Esophagus (tissue), 2 donors: ENCODE measurements around the gene CYP3A7. TPM values are rescaled to one million over a fixed set of nuclear protein-coding genes. Genes with fewer than 3 reads are reported as not detected.
"Not testable (repeated sequence)": the region's sequence is repeated elsewhere in the genome, so short reads cannot be mapped to it uniquely, and the experiment has no call there.

Experiments used
- H3K27ac ChIP-seq, 2 donors: one replicate each; pipeline ENCODE4 v1.5.1; 2013; ENCODE audit warnings: low read depth in 2 of 2, mild to moderate bottlenecking in 2 of 2, inconsistent platforms in 1 of 2, low read length in 1 of 2, moderate library complexity in 1 of 2
- H3K27me3 ChIP-seq, 2 donors: one replicate each; pipeline ENCODE4 v1.6.1; 2013; ENCODE audit warnings: low read length in 2 of 2, control low read depth in 1 of 2, mild to moderate bottlenecking in 1 of 2; ENCODE audit not compliant: insufficient read depth in 2 of 2, control insufficient read depth in 1 of 2
- H3K36me3 ChIP-seq, 2 donors: one replicate each; pipeline ENCODE4 v1.6.1; 2013; ENCODE audit warnings: low read length in 1 of 2; ENCODE audit not compliant: control insufficient read depth in 2 of 2, insufficient read depth in 2 of 2
- H3K4me1 ChIP-seq, 2 donors: one replicate each; pipeline ENCODE4 v1.6.1; 2013; ENCODE audit warnings: low read length in 1 of 2; ENCODE audit not compliant: control insufficient read depth in 2 of 2, insufficient read depth in 2 of 2
- H3K4me3 ChIP-seq, 2 donors: one replicate each; pipeline ENCODE4 v1.5.1; 2013; ENCODE audit warnings: low read length in 2 of 2, mild to moderate bottlenecking in 2 of 2, low read depth in 1 of 2, moderate library complexity in 1 of 2
- H3K9me3 ChIP-seq, 2 donors: one replicate each; pipeline ENCODE4 v1.6.1; 2013; ENCODE audit warnings: mild to moderate bottlenecking in 2 of 2, low read depth in 1 of 2, low read length in 1 of 2, moderate library complexity in 1 of 2; ENCODE audit not compliant: control insufficient read depth in 2 of 2, insufficient read depth in 1 of 2
- WGBS, 2 donors: extraction: QIAGEN DNeasy Blood & Tissue Kit; methylation state at CpG; one replicate each; pipeline ENCODE4 v1.1.7; 2013; 5-methylcytosine and 5-hydroxymethylcytosine counted together
- polyA plus RNA-seq, 2 donors: library from polyadenylated mRNA; stranded (reverse); fragments of 200-250 nt; gene quantifications; one replicate each; pipeline ENCODE4 v1.2.3, GENCODE V29; 2013
- donor health status: healthy with polysubstance abuse.
- donor health status: Bipolar disorder and iron deficiency.

Gene CYP3A7
- polyA plus RNA-seq, 2 donors, result 0.02 TPM; not detected in 1

GRCh38 chr7:99677013-99677647 is 57.9 kb downstream of the CYP3A7 start:
- H3K36me3 ChIP-seq, result peaks cover 0 to 4% of the 10 kb centered on the region in 2 donors
- no peaks in the 10 kb centered on the region for H3K9me3 ChIP-seq
- no peak overlapping the region for H3K4me3 ChIP-seq
- WGBS, 2 donors, result 66 to 81% methylated on average over 4 of the region's 4 CpGs
- no peak overlapping the region for H3K27ac ChIP-seq
- H3K4me1 ChIP-seq, result peaks cover 0 to 3% of the 10 kb centered on the region in 2 donors
- H3K27me3 ChIP-seq, result no peaks in the 10 kb centered on the region

DNA sequence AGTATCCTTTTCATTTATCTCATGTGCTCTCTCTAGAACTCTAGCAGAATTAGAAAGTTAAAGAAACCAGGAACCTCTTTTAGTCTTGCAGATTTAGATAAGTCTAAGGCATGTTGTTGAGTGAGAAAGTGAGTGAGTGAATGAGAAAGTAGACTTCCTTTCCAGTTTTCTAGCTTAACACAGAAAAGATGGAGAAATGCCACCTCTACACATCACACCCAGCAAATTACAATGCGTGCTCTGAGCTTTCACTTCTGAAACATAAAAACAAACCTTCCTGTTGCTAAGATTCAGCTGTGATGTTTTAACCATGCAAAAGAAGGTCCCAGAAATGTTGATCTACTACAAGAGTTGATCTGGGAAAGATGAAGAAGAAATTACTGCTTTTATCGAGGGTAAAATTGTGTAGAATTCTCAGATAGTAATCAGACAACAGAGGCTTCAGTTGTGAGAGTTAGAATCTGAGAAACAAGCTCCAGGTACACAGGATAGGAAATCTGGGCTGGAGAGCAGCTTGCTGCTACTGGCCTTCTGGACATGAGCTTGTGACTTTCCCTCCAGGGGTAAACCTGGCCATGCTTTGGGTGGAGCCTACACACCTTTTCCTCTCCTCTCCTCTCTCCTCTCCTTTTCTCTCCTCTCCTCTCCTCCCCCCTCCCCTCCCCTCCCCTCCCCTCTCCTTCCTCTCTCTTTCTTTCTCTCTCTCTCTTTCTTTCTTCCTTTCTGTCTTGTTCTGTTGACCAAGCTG is 59.8 kb downstream of the CYP3A7 start:
- H3K9me3 ChIP-seq, result no peaks in the 10 kb centered on the region
- H3K36me3 ChIP-seq, result peaks cover 0 to 4% of the 10 kb centered on the region in 2 donors

DNA sequence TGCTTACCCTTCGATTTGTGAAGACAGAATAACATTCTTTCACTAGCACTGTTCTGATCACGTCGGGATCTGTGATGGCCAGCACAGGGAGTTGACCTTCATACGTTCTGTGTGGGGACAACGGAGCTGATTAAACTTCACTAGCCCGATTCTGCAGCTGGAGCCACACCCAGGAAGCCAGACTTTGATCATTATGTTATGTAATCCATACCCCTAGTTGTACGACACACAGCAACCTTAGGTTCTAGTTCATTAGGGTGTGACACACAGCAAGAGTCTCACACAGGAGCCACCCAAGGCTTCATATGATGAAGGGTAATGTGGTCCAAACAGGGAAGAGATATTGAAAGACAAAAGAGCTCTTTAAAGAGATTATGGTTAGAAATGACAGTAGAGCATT is 62.4 kb downstream of the CYP3A7 start:
- Histone ChIP-seq H3K27me3 (no peaks in the 10 kb centered on the region), H3K9me3 (no peaks in the 10 kb centered on the region), H3K27ac (no peak overlapping the region), H3K4me3 (no peak overlapping the region), H3K36me3 (peaks cover 0 to 6% of the 10 kb centered on the region in 2 donors), H3K4me1 (no peaks in the 10 kb centered on the region)
- 83 to 87% methylated on average over 7 of the region's 7 CpGs for WGBS, 2 donors

More for the DNA sequence above, 59.8 kb downstream of the CYP3A7 start:
- Histone ChIP-seq H3K4me1 (peaks cover 0 to 3% of the 10 kb centered on the region in 2 donors), H3K27ac (no peak overlapping the region), H3K27me3 (no peaks in the 10 kb centered on the region), H3K4me3 (no peak overlapping the region)
- WGBS, 2 donors, result 62 to 64% methylated on average over 2 of the region's 2 CpGs

GRCh38 chr7:99669782-99670181 is 65.2 kb downstream of the CYP3A7 start:
- H3K27ac ChIP-seq, result no peak overlapping the region
- peaks cover 0 to 10% of the 10 kb centered on the region in 2 donors for H3K36me3 ChIP-seq
- no peak overlapping the region for H3K4me3 ChIP-seq
- H3K27me3 ChIP-seq, result no peaks in the 10 kb centered on the region
- no peaks in the 10 kb centered on the region for H3K9me3 ChIP-seq
- WGBS, 2 donors, result 95 to 96% methylated on average over 3 of the region's 3 CpGs
- no peaks in the 10 kb centered on the region for H3K4me1 ChIP-seq

DNA sequence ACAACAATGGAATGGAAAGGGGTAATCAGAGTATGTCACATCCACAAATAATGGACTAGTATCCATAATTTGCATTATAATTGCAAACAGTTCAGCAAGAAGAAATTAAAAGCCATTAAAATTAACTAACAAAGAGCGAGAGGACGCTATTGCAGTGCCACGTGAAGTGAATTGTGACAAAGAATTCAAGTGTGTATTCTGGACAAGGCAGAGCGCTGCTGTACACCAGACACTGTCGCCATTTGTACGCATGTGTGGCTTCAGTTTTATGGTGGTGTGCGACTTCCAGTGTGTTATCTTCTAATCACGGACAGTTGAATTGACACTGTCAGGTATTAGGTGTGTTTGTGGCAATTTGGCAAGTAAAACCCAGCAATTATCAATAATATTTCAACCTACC is 66.5 kb downstream of the CYP3A7 start:
- WGBS, 2 donors, result 98 to 99% methylated on average over 8 of the region's 8 CpGs
- Histone ChIP-seq H3K27me3 (no peaks in the 10 kb centered on the region), H3K4me1 (no peaks in the 10 kb centered on the region), H3K4me3 (no peak overlapping the region), H3K27ac (no peak overlapping the region), H3K9me3 (no peaks in the 10 kb centered on the region), H3K36me3 (peaks cover 0 to 11% of the 10 kb centered on the region in 2 donors)

GRCh38 chr7:99667179-99667578 is 67.8 kb downstream of the CYP3A7 start:
- peaks cover 6 to 11% of the 10 kb centered on the region in 2 donors for H3K36me3 ChIP-seq
- no peaks in the 10 kb centered on the region for H3K9me3 ChIP-seq
- H3K4me3 ChIP-seq, result no peak overlapping the region
- H3K27ac ChIP-seq, result no peak overlapping the region
- H3K27me3 ChIP-seq, result no peaks in the 10 kb centered on the region
- WGBS, 2 donors, result 73 to 86% methylated on average over 2 of the region's 2 CpGs
- H3K4me1 ChIP-seq, result no peaks in the 10 kb centered on the region

- WGBS, 2 donors, result 88 to 89% methylated on average over 1 of the region's 1 CpG
- no peak overlapping the region for H3K27ac ChIP-seq
- H3K36me3 ChIP-seq, result peaks cover 6 to 14% of the 10 kb centered on the region in 2 donors
Observed at GRCh38 chr7:99666013-99666395, 69.0 kb downstream of the CYP3A7 start.

GRCh38 chr7:99665312-99666012 is 69.5 kb downstream of the CYP3A7 start:
- WGBS, 2 donors, result 95 to 99% methylated on average over 3 of the region's 3 CpGs

More at GRCh38 chr7:99666013-99666395, 69.0 kb downstream of the CYP3A7 start:
- no peaks in the 10 kb centered on the region for H3K9me3 ChIP-seq
- no peaks in the 10 kb centered on the region for H3K4me1 ChIP-seq
- H3K4me3 ChIP-seq, result no peak overlapping the region
- no peaks in the 10 kb centered on the region for H3K27me3 ChIP-seq

DNA sequence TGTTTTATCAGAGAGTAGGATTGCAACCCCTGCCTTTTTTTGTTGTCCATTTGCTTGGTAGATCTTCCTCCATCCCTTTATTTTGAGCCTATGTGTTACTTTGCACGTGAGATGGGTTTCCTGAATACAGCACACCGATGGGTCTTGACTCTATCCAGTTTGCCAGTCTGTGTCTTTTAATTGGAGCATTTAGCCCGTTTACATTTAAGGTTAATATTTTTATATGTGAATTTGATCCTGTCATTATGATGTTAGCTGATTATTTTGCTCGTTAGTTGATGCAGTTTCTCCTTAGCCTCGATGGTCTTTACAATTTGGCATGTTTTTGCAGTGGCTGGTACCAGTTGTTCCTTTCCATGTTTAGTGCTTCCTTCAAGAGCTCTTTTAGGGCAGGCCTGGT is 77.1 kb downstream of the CYP3A7 start:
- H3K4me3 ChIP-seq, H3K9me3 ChIP-seq, H3K27me3 ChIP-seq, H3K4me1 ChIP-seq, H3K27ac ChIP-seq: not testable (repeated sequence)
- H3K36me3 ChIP-seq, result peaks cover 5 to 10% of the 10 kb centered on the region in 2 donors
- WGBS, 2 donors, result 93% methylated on average over 5 of the region's 5 CpGs

More at GRCh38 chr7:99665312-99666012, 69.5 kb downstream of the CYP3A7 start:
- Histone ChIP-seq H3K27me3 (no peaks in the 10 kb centered on the region), H3K4me3 (no peak overlapping the region), H3K9me3 (peaks cover 0 to under 1% of the 10 kb centered on the region in 2 donors), H3K4me1 (no peaks in the 10 kb centered on the region), H3K27ac (peak overlapping the region in 1 of 2 donors; percentile 4), H3K36me3 (peaks cover 6 to 16% of the 10 kb centered on the region in 2 donors)
